GM23338 (cell line): ENCODE measurements around the gene TMEM208. TPM values are rescaled to one million over a fixed set of nuclear protein-coding genes. Genes with fewer than 3 reads are reported as not detected.

Source experiments
- ATAC-seq: fragments of 200-7000 bp; cut with Tn5 transposase; 3 replicates; pipeline ENCODE4 v1.9.1; 2020
- DNase-seq: peaks from one replicate; pipeline ENCODE4 v3.0.0-alpha.2; 2015; ENCODE audit warnings: low spot score
- H2AFZ ChIP-seq: fragments of 200-600 bp; sonication (generic); 2 replicates; pipeline ENCODE4 v1.8.0; 2016; ENCODE audit warnings: antibody characterized with exemption, mild to moderate bottlenecking, moderate library complexity
- H3F3A ChIP-seq: fragments of 200-600 bp; sonication (generic); replicated peaks from 2 replicates; pipeline ENCODE4 v1.8.0; 2017; ENCODE audit warnings: antibody characterized with exemption, mixed run types, low read depth
- H3K27ac ChIP-seq: fragments of 200-600 bp; sonication (generic); 2 replicates; pipeline ENCODE4 v1.6.1; 2016; ENCODE audit warnings: low read depth
- H3K27me3 ChIP-seq: fragments of 200-600 bp; sonication (generic); 2 replicates; pipeline ENCODE4 v1.8.0; 2016; ENCODE audit warnings: mild to moderate bottlenecking, mixed run types, moderate library complexity; ENCODE audit not compliant: insufficient read depth
- H3K36me3 ChIP-seq: fragments of 200-600 bp; sonication (generic); 2 replicates; pipeline ENCODE4 v1.8.0; 2016; ENCODE audit warnings: mild to moderate bottlenecking; ENCODE audit not compliant: insufficient read depth
- H3K4me1 ChIP-seq: fragments of 200-600 bp; sonication (generic); 2 replicates; pipeline ENCODE4 v1.8.0; 2016; ENCODE audit warnings: mild to moderate bottlenecking, moderate library complexity; ENCODE audit not compliant: insufficient read depth
- H3K4me2 ChIP-seq: fragments of 200-600 bp; sonication (generic); 2 replicates; pipeline ENCODE4 v1.7.1; 2017; ENCODE audit warnings: mixed run types
- H3K4me3 ChIP-seq: fragments of 200-600 bp; sonication (generic); 2 replicates; pipeline ENCODE4 v1.6.1; 2016; ENCODE audit warnings: mixed run types
- H3K79me2 ChIP-seq: fragments of 200-600 bp; sonication (generic); replicated peaks from 2 replicates; pipeline ENCODE4 v1.8.0; 2017; ENCODE audit warnings: mild to moderate bottlenecking; ENCODE audit not compliant: insufficient read depth
- H3K9me2 ChIP-seq: fragments of 200-600 bp; sonication (generic); 2 replicates; pipeline ENCODE4 v1.8.0; 2017; ENCODE audit not compliant: insufficient read depth
- H4K20me1 ChIP-seq: fragments of 200-600 bp; sonication (generic); replicated peaks from 2 replicates; pipeline ENCODE4 v1.8.0; 2017; ENCODE audit warnings: mild to moderate bottlenecking; ENCODE audit not compliant: insufficient read depth
- H3K27ac Mint-ChIP-seq: 2 replicates; pipeline ENCODE4 v1.8.0; 2020; ENCODE audit warnings: inconsistent platforms, mild to moderate bottlenecking, moderate library complexity, mixed read lengths
- H3K27me3 Mint-ChIP-seq: 3 replicates; pipeline ENCODE4 v1.8.0; 2022; ENCODE audit warnings: low read depth, mild to moderate bottlenecking, moderate library complexity, mixed read lengths, inconsistent platforms; ENCODE audit not compliant: insufficient read depth, poor library complexity
- H3K36me3 Mint-ChIP-seq: 3 replicates; pipeline ENCODE4 v1.8.0; 2021; ENCODE audit warnings: low read depth, mild to moderate bottlenecking, inconsistent platforms, moderate library complexity, mixed read lengths
- H3K4me1 Mint-ChIP-seq: 3 replicates; pipeline ENCODE4 v1.8.0; 2020; ENCODE audit warnings: mild to moderate bottlenecking, inconsistent platforms, mixed read lengths
- H3K4me3 Mint-ChIP-seq: 3 replicates; pipeline ENCODE4 v1.8.0; 2021; ENCODE audit warnings: moderate library complexity, mild to moderate bottlenecking, inconsistent platforms, mixed read lengths
- H3K9me3 Mint-ChIP-seq: 3 replicates; pipeline ENCODE4 v1.8.0; 2020; ENCODE audit warnings: moderate library complexity, mild to moderate bottlenecking, inconsistent platforms, mixed read lengths
- CREB1 ChIP-seq: fragments of 250-450 bp; sonication (Bioruptor Pico); IDR thresholded peaks from 2 replicates; pipeline ENCODE4 v1.5.0; 2020; ENCODE audit warnings: low read depth, mild to moderate bottlenecking, moderate library complexity
- CTCF ChIP-seq, 2 experiments: fragments of 200-600 bp in 1 of 2; sonication (generic) in 1 of 2; conservative IDR thresholded peaks; 2 replicates each; pipeline versions ENCODE4 v1.5.1 to v1.6.1; 2016 to 2017; ENCODE audit warnings: antibody characterized with exemption in 2 of 2, low read depth in 2 of 2, mild to moderate bottlenecking in 2 of 2, moderate library complexity in 1 of 2
- ETS1 ChIP-seq: IDR thresholded peaks from 2 replicates; pipeline ENCODE4 v1.6.1; 2016; ENCODE audit warnings: antibody characterized with exemption
- EZH2 ChIP-seq: fragments of 200-600 bp; sonication (generic); IDR thresholded peaks from one replicate; pipeline ENCODE4 v1.8.0; 2017; ENCODE audit warnings: antibody characterized with exemption, mild to moderate bottlenecking, low read depth; ENCODE audit not compliant: unreplicated experiment
- EZH2phosphoT487 ChIP-seq: fragments of 200-600 bp; sonication (generic); IDR thresholded peaks from one replicate; pipeline ENCODE4 v1.8.1; 2018; ENCODE audit warnings: antibody characterized with exemption; ENCODE audit not compliant: unreplicated experiment
- JUNB ChIP-seq: IDR thresholded peaks from one replicate; pipeline ENCODE4 v1.6.1; 2016; ENCODE audit warnings: antibody characterized with exemption; ENCODE audit not compliant: unreplicated experiment
- NANOG ChIP-seq: IDR thresholded peaks from 2 replicates; pipeline ENCODE4 v1.6.1; 2016; ENCODE audit warnings: antibody characterized with exemption, borderline replicate concordance
- POLR2AphosphoS5 ChIP-seq: IDR thresholded peaks from 2 replicates; pipeline ENCODE4 v1.6.1; 2016; ENCODE audit warnings: antibody characterized with exemption, low read depth
- STAT1 ChIP-seq: IDR thresholded peaks from one replicate; pipeline ENCODE4 v1.6.1; 2016; ENCODE audit warnings: antibody characterized with exemption; ENCODE audit not compliant: unreplicated experiment
- ZNF114 ChIP-seq: fragments of 250-450 bp; sonication (Bioruptor Pico); IDR thresholded peaks from 2 replicates; pipeline ENCODE4 v1.5.0; 2020; ENCODE audit warnings: mild to moderate bottlenecking, moderate library complexity
- ZNF331 ChIP-seq: fragments of 250-450 bp; sonication (Bioruptor Pico); IDR thresholded peaks from 2 replicates; pipeline ENCODE4 v1.5.0; 2020; ENCODE audit warnings: low read depth, mild to moderate bottlenecking, moderate library complexity
- ZNF462 ChIP-seq: fragments of 250-450 bp; sonication (Bioruptor Pico); IDR thresholded peaks from 2 replicates; pipeline ENCODE4 v1.5.0; 2020; ENCODE audit warnings: mild to moderate bottlenecking, moderate library complexity
- polyA plus RNA-seq: library from polyadenylated mRNA; unstranded; fragments of >200 nt; fragmentation: Nextera tagmentation; extraction: Ambion mirVana; gene quantifications from 2 replicates; pipeline ENCODE4 v1.2.1, GENCODE V29; 2016
- total RNA-seq: library from RNA; depleted of rRNA; stranded (reverse); fragments of >200 nt; shearing (Covaris generic); gene quantifications from 2 replicates; pipeline ENCODE4 v1.2.3, GENCODE V29; 2014

The TMEM208 gene
- total and polyA plus RNA-seq, 2 experiments from 2014 or later, result 23.2 to 82.3 TPM

DNA sequence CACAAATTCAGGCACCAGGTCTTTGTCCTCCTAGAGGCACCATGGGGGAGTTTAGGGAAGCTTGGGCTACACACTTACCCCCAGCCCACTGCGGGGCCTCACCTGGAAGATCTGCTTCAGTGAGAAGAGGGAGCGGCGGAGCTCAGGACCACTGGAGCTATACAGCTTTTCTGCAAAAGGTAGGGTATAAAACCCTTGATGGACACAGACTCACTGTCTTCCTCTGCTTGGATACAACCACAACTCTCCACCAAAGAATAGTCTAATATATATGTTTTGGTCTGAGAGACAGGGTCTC, 11.3 kb downstream of the TMEM208 start:
- 0 out of 2 replicates have a peak, but pooled peaks cover 9% of the 10 kb centered on the region for H3F3A ChIP-seq
- TF ChIP-seq ZNF114 (CRISPR knock-in tag) (no peak), ETS1 (no peak), CREB1 (CRISPR knock-in tag) (no peak), ZNF331 (CRISPR knock-in tag) (no peak), CTCF (conservative IDR thresholded peaks at IDR 0.05; ENCODE audit: low read depth in 2 of 2) (no peak), NANOG (no peak), JUNB (no peak), EZH2phosphoT487 (no peak), EZH2 (no peak), ZNF462 (no peak), STAT1 (no peak), POLR2AphosphoS5 (no peak)
- peaks cover 47% of the 10 kb centered on the region for H3K36me3 Mint-ChIP-seq
- no peaks in the 10 kb centered on the region; the same call in 1 of the 2 replicates for H4K20me1 ChIP-seq
- peaks cover 6% of the 10 kb centered on the region; the same call in 1 of the 2 replicates for H3K36me3 ChIP-seq
- DNase-seq (no peak), ATAC-seq (no peak)
- no peak overlapping the region; the same call in 2 of the 3 replicates for H3K4me3 Mint-ChIP-seq
- peaks cover 32% of the 10 kb centered on the region for H3K4me1 Mint-ChIP-seq
- H3K27me3 ChIP-seq, result no peaks in the 10 kb centered on the region
- no peak overlapping the region for H2AFZ ChIP-seq
- H3K27me3 Mint-ChIP-seq, result peaks cover 9% of the 10 kb centered on the region
- H3K27ac Mint-ChIP-seq, result no peak overlapping the region
- peaks cover 12% of the 10 kb centered on the region for H3K79me2 ChIP-seq
- no peak overlapping the region for H3K27ac ChIP-seq
- no peak overlapping the region for H3K4me2 ChIP-seq
- peaks cover 10% of the 10 kb centered on the region for H3K4me1 ChIP-seq
- no peaks in the 10 kb centered on the region; the same call in 2 of the 3 replicates for H3K9me3 Mint-ChIP-seq
- no peaks in the 10 kb centered on the region for H3K9me2 ChIP-seq
- H3K4me3 ChIP-seq, result no peak overlapping the region
